Endothelial cell of umbilical vein (primary cell): ENCODE data around the gene EML6. TPM values are rescaled to one million over a fixed set of nuclear protein-coding genes. Genes with fewer than 3 reads are reported as not detected.
A peak's percentile ranks its signal among the peaks of the same experiment; 100 is the strongest.

ENCODE experiments used
- BruUV-seq: library from RNA; stranded (reverse); fragments of 400-500 nt; replicated peaks from 2 replicates; lab custom pipeline; 2021; lab: Mats Ljungman, UMichigan
- CTCF ChIA-PET: fragments of 300-600, 350-600 bp; sonication (Branson Sonifier 250); formaldehyde crosslinking; loops from one replicate; lab custom pipeline; 2021; ENCODE audit warnings: antibody characterized with exemption, inconsistent platforms; lab: Charles Lee
- POLR2A ChIA-PET: fragments of 300-600, 350-600 bp; sonication (Branson Sonifier 250); formaldehyde crosslinking; loops from one replicate; lab custom pipeline; 2021; ENCODE audit warnings: antibody characterized with exemption, inconsistent platforms; lab: Charles Lee
- DNase-seq: peaks from one replicate; pipeline ENCODE4 v3.0.0-alpha.2; 2011; ENCODE audit warnings: low read depth, low spot score
- FAIRE-seq: peaks from 2 replicates; lab custom pipeline; 2011; peaks lifted over from hg19 to GRCh38; lab: Jason Lieb, UNC
- H2AFZ ChIP-seq: 2 replicates; pipeline ENCODE4 v1.6.0; 2012; ENCODE audit warnings: low read depth, low read length, control low read depth, inconsistent platforms
- H3K27ac ChIP-seq: 2 replicates; pipeline ENCODE4 v1.5.1; 2011; ENCODE audit warnings: low read depth, mild to moderate bottlenecking, control low read depth, low read length, moderate library complexity; ENCODE audit not compliant: insufficient read depth
- H3K27me3 ChIP-seq, 2 experiments: 2 replicates each; pipeline versions ENCODE4 v1.6.0 to v1.6.1; 2011; ENCODE audit warnings: low read length in 2 of 2, mixed read lengths in 1 of 2; ENCODE audit not compliant: control insufficient read depth in 2 of 2, insufficient read depth in 2 of 2
- H3K36me3 ChIP-seq, 2 experiments: 2 replicates in 1 of 2; 3 replicates in 1 of 2; pipeline ENCODE4 v1.5.1; 2011; ENCODE audit warnings: low read length in 2 of 2, mild to moderate bottlenecking in 1 of 2, moderate library complexity in 1 of 2; ENCODE audit not compliant: control insufficient read depth in 2 of 2, insufficient read depth in 2 of 2; ENCODE audit errors: extremely low read depth in 1 of 2
- H3K4me1 ChIP-seq: 3 replicates; pipeline ENCODE4 v1.5.1; 2011; ENCODE audit warnings: mild to moderate bottlenecking, low read length; ENCODE audit not compliant: control insufficient read depth, insufficient read depth; ENCODE audit errors: extremely low read depth
- H3K4me2 ChIP-seq: 2 replicates; pipeline ENCODE4 v1.6.1; 2011; ENCODE audit warnings: low read length, control low read depth, mixed read lengths; ENCODE audit not compliant: insufficient read depth
- H3K4me3 ChIP-seq, 3 experiments: fragments of 200-600 bp in 1 of 3; sonication (generic), shearing (Covaris generic) in 1 of 3; replicated peaks in 1 of 3; 2 replicates each; pipeline ENCODE4 v1.5.1; 2011 to 2016; ENCODE audit warnings: control low read depth in 3 of 3, low read length in 3 of 3, mild to moderate bottlenecking in 2 of 3, inconsistent platforms in 1 of 3, low read depth in 1 of 3, moderate library complexity in 1 of 3; ENCODE audit not compliant: insufficient read depth in 1 of 3
- H3K79me2 ChIP-seq: 2 replicates; pipeline ENCODE4 v1.6.0; 2012; ENCODE audit warnings: low read length, inconsistent platforms; ENCODE audit not compliant: control insufficient read depth, insufficient read depth
- H3K9ac ChIP-seq: replicated peaks from 2 replicates; pipeline ENCODE3; 2011; ENCODE audit warnings: low read length, control low read depth; ENCODE audit not compliant: insufficient read depth; ENCODE audit errors: extremely low read depth
- H3K9me1 ChIP-seq: replicated peaks from 3 replicates; pipeline ENCODE4 v1.6.0; 2011; ENCODE audit warnings: mild to moderate bottlenecking, low read length; ENCODE audit not compliant: control insufficient read depth, insufficient read depth; ENCODE audit errors: extremely low read depth
- H3K9me3 ChIP-seq: replicated peaks from 2 replicates; pipeline ENCODE4 v1.5.1; 2012; ENCODE audit warnings: low read length, inconsistent platforms; ENCODE audit not compliant: control insufficient read depth, insufficient read depth
- H4K20me1 ChIP-seq: replicated peaks from 2 replicates; pipeline ENCODE3; 2011; ENCODE audit warnings: mild to moderate bottlenecking, low read length; ENCODE audit not compliant: control insufficient read depth, insufficient read depth; ENCODE audit errors: extremely low read depth
- EZH2 ChIP-seq: IDR thresholded peaks from 2 replicates; pipeline ENCODE4 v1.6.1; 2012; ENCODE audit warnings: borderline replicate concordance, low read depth, mild to moderate bottlenecking, moderate library complexity, low read length, inconsistent platforms; ENCODE audit not compliant: severe bottlenecking
- FOS ChIP-seq: IDR thresholded peaks from 2 replicates; pipeline ENCODE4 v1.6.1; 2011; ENCODE audit warnings: mild to moderate bottlenecking, low read length, moderate library complexity, borderline replicate concordance; ENCODE audit not compliant: insufficient read depth
- GATA2 ChIP-seq: IDR thresholded peaks from 2 replicates; pipeline ENCODE4 v1.7.0; 2011; ENCODE audit warnings: low read depth, mild to moderate bottlenecking, moderate library complexity, mixed read lengths, low read length; ENCODE audit not compliant: insufficient read length, insufficient read depth
- JUN ChIP-seq: IDR thresholded peaks from 2 replicates; pipeline ENCODE4 v1.6.1; 2011; ENCODE audit warnings: borderline replicate concordance, low read depth; ENCODE audit not compliant: insufficient read length, insufficient read depth
- MYC ChIP-seq: IDR thresholded peaks from one replicate; pipeline ENCODE4 v1.6.1; 2011; ENCODE audit warnings: mild to moderate bottlenecking, low read depth, low read length
- POLR2A ChIP-seq: IDR thresholded peaks from 2 replicates; pipeline ENCODE4 v1.6.1; 2012; ENCODE audit warnings: low read depth, mild to moderate bottlenecking, control low read depth, low read length
- POLR2AphosphoS5 ChIP-seq: IDR thresholded peaks from 2 replicates; pipeline ENCODE4 v1.6.1; 2012; ENCODE audit warnings: low read depth, mild to moderate bottlenecking, control low read depth, low read length, moderate library complexity; ENCODE audit not compliant: insufficient read depth
- dilution Hi-C: fragments of 300-500 bp; cut with MboI; formaldehyde crosslinking; loops from one replicate; pipeline ENCODE4 v1.15.0; 2019; ENCODE audit warnings: low sequenced_read_pairs; ENCODE audit not compliant: extremely low pct_ligation_motif_present
- intact Hi-C: fragments of 100-400 bp; cut with micrococcal nuclease; formaldehyde crosslinking; loops from one replicate; pipeline ENCODE4 v1.10.0; 2022
- polyA plus RNA-seq, 4 experiments: library from polyadenylated mRNA; depleted of rRNA in 3 of 4; stranded (reverse) in 3 of 4; unstranded in 1 of 4; fragments of >200 nt; gene quantifications; 2 replicates each; pipeline versions ENCODE4 v1.2.1 to v1.2.3, GENCODE V29; 2011 to 2012; ENCODE audit warnings: missing spikeins in 1 of 4
- total RNA-seq: library from RNA; stranded (reverse); gene quantifications from 2 replicates; pipeline ENCODE4 v1.2.3, GENCODE V29; 2021
- TF ChIP-seq, protein P1 (sequence below), 2 donors: IDR thresholded peaks; 1 replicate in 1 of 2; 2 replicates in 1 of 2; pipeline ENCODE4 v1.5.1; 2011; ENCODE audit warnings: low read length in 2 of 2, mild to moderate bottlenecking in 2 of 2, moderate library complexity in 2 of 2, control low read depth in 1 of 2, inconsistent platforms in 1 of 2, low read depth in 1 of 2; ENCODE audit not compliant: insufficient read depth in 1 of 2; ENCODE audit errors: extremely low read depth in 1 of 2
- TF ChIP-seq, protein P2 (sequence below): IDR thresholded peaks from 2 replicates; pipeline ENCODE4 v1.6.1; 2011; ENCODE audit not compliant: insufficient read depth, insufficient read length

The EML6 gene
- total and polyA plus RNA-seq, 2 donors (not counting 3 experiments of a cell fraction or from before 2014, with no cell fraction given), result 0.79 to 2.1 TPM

DNA sequence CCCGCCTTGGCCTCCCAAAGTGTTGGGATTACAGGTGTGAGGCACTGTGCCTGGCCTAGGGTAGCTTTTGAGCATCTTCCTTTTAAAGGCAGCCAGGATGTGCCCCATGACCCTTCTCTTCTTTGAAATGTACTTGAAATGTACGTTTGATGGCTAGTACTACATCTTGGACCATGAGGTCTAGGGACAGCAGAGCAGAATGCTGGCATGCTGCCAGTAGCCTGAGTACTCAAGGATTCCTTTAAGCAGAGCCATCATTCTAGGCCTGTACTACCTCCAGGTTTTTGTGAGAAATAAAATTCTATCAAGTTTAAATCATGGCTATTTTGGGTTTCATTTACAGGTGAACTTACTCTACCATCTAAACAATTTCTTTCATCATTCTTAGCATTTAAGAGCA is 2.9 kb upstream of the EML6 start:
- BruUV-seq, result no TSS peak
- H3K27ac ChIP-seq, result no peak overlapping the region
- no peak overlapping the region for H3K4me3 ChIP-seq
- H3K4me2 ChIP-seq, result no peak overlapping the region
- no peak for FAIRE-seq
- no peaks in the 10 kb centered on the region for H3K9me1 ChIP-seq
- CTCF ChIA-PET, result interaction anchor here (1.2 kb wide), 1 partner anchor 118 kb away, joined by 6 read pairs; no protein-coding TSS in a partner anchor
- H3K27me3 ChIP-seq, result peaks cover 10 to 21% of the 10 kb centered on the region in 2 experiments
- TF ChIP-seq MYC (no peak), JUN (no peak), FOS (no peak)
- TF ChIP-seq, protein P1, sequence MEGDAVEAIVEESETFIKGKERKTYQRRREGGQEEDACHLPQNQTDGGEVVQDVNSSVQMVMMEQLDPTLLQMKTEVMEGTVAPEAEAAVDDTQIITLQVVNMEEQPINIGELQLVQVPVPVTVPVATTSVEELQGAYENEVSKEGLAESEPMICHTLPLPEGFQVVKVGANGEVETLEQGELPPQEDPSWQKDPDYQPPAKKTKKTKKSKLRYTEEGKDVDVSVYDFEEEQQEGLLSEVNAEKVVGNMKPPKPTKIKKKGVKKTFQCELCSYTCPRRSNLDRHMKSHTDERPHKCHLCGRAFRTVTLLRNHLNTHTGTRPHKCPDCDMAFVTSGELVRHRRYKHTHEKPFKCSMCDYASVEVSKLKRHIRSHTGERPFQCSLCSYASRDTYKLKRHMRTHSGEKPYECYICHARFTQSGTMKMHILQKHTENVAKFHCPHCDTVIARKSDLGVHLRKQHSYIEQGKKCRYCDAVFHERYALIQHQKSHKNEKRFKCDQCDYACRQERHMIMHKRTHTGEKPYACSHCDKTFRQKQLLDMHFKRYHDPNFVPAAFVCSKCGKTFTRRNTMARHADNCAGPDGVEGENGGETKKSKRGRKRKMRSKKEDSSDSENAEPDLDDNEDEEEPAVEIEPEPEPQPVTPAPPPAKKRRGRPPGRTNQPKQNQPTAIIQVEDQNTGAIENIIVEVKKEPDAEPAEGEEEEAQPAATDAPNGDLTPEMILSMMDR (IDR thresholded peaks at IDR 0.05; ENCODE audit: extremely low read depth in 1 of 2, insufficient read depth in 1 of 2, low read depth in 1 of 2, low read length in 2 of 2), result no peak
- H2AFZ ChIP-seq, result no peak overlapping the region
- H4K20me1 ChIP-seq, result no peaks in the 10 kb centered on the region
- POLR2A ChIA-PET, result no interaction called here
- no peak for DNase-seq
- H3K79me2 ChIP-seq, result no peaks in the 10 kb centered on the region
- dilution Hi-C loops (no loop called here), intact Hi-C loops (loop anchor here (5.0 to 10.0 kb wide), 3 partner anchors 324 to 603 kb away; partner anchors contain the start of gene ACYP2)
- peaks cover 20% of the 10 kb centered on the region for H3K4me1 ChIP-seq
- H3K9ac ChIP-seq, result no peak overlapping the region
- no peaks in the 10 kb centered on the region for H3K9me3 ChIP-seq
- no peaks in the 10 kb centered on the region for H3K36me3 ChIP-seq

DNA sequence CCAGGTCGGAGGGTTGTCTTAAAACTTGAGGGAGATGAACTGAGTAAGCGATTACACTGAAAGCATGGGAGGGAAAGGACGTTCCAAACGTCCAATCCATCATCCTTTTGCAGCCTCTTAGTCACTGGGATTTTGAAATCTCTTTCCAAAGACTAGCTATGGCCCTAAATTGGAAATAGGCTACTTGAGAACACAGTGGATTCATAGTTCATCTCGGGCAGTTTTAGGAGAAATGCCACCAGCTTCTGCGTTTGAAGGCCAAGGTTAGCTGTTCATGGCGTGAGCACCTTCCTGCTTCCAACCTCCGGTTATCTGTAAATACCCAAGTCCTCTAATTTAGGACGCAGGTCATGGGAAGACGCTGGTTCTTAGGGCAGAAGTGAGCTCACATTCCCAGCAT is 821 bp upstream of the EML6 start:
- Histone ChIP-seq H3K27ac (peak overlapping the region; percentile 78), H3K9me1 (no peaks in the 10 kb centered on the region), H3K79me2 (no peaks in the 10 kb centered on the region), H3K4me1 (peaks cover 20% of the 10 kb centered on the region), H3K36me3 (no peaks in the 10 kb centered on the region), H3K9ac (peak overlapping the region; percentile 96), H3K4me3 (peak overlapping the region; percentile 86 to 99 (median 96)), H2AFZ (peak overlapping the region; percentile 100), H3K4me2 (peak overlapping the region; percentile 100), H3K27me3 (peaks cover 11 to 19% of the 10 kb centered on the region in 2 experiments), H4K20me1 (no peaks in the 10 kb centered on the region), H3K9me3 (no peaks in the 10 kb centered on the region)
- ChIA-PET POLR2A (interaction anchor here (0.5 kb wide), 1 partner anchor 16 kb away, joined by 5 read pairs; no protein-coding TSS in a partner anchor), CTCF (interaction anchor here (0.8 to 3.3 kb wide), 11 partner anchors 14 to 616 kb away, joined by 3 to 48 read pairs (median 3); no protein-coding TSS in a partner anchor)
- no peak for FAIRE-seq
- TF ChIP-seq EZH2 (no peak), FOS (no peak), GATA2 (no peak), JUN (no peak), MYC (no peak), POLR2A (no peak), POLR2AphosphoS5 (no peak)
- TF ChIP-seq, protein P2, sequence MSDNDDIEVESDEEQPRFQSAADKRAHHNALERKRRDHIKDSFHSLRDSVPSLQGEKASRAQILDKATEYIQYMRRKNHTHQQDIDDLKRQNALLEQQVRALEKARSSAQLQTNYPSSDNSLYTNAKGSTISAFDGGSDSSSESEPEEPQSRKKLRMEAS, result no peak
- TF ChIP-seq, protein P1 (IDR thresholded peaks at IDR 0.05; ENCODE audit: extremely low read depth in 1 of 2, insufficient read depth in 1 of 2, low read depth in 1 of 2, low read length in 2 of 2), result no peak
- dilution Hi-C loops, result no loop called here
- DNase-seq, result no peak
- intact Hi-C loops, result loop anchor here (2.0 to 10.0 kb wide), 4 partner anchors 322 to 605 kb away; partner anchors contain the start of gene ACYP2
- BruUV-seq, result TSS peak; percentile 80
